Spleen (tissue), 11 donors: Measurements from ENCODE around the gene FAM83C. TPM values are rescaled to one million over a fixed set of nuclear protein-coding genes. Genes with fewer than 3 reads are reported as not detected.
A peak's percentile ranks its signal among the peaks of the same experiment; 100 is the strongest.

Experiments
- DNase-seq: peaks from one replicate; pipeline ENCODE4 v3.0.0-alpha.2; 2020
- H3K27ac ChIP-seq, 8 donors: fragments of 200-600 bp; sonication (generic) in 7 of 8; 1 replicate in 4 of 8; 2 replicates in 4 of 8; pipeline versions ENCODE4 v1.5.0 to v1.8.0; 2016 to 2021; ENCODE audit warnings: inconsistent platforms in 4 of 8, mild to moderate bottlenecking in 4 of 8, moderate library complexity in 1 of 8
- H3K27me3 ChIP-seq, 7 donors: fragments of 200-600 bp; sonication (generic) in 6 of 7; replicated peaks in 1 of 7; 1 replicate in 4 of 7; 2 replicates in 3 of 7; pipeline versions ENCODE4 v1.5.0 to v1.8.0; 2016 to 2021; ENCODE audit warnings: inconsistent platforms in 3 of 7, mild to moderate bottlenecking in 1 of 7
- H3K36me3 ChIP-seq, 6 donors: fragments of 200-600 bp; sonication (generic) in 5 of 6; 1 replicate in 4 of 6; 2 replicates in 2 of 6; pipeline versions ENCODE4 v1.5.0 to v1.8.0; 2016 to 2021; ENCODE audit warnings: inconsistent platforms in 2 of 6
- H3K4me1 ChIP-seq, 6 donors: fragments of 200-600 bp; sonication (generic) in 5 of 6; 1 replicate in 3 of 6; 2 replicates in 3 of 6; pipeline versions ENCODE4 v1.5.0 to v1.8.0; 2016 to 2021; ENCODE audit warnings: inconsistent platforms in 3 of 6
- H3K4me3 ChIP-seq, 8 donors: fragments of 200-600 bp; sonication (generic) in 7 of 8; 1 replicate in 4 of 8; 2 replicates in 4 of 8; pipeline versions ENCODE4 v1.5.0 to v1.8.0; 2016 to 2021; ENCODE audit warnings: inconsistent platforms in 4 of 8, mild to moderate bottlenecking in 4 of 8, moderate library complexity in 2 of 8
- H3K9me3 ChIP-seq, 8 donors: fragments of 200-600 bp; sonication (generic) in 7 of 8; 1 replicate in 4 of 8; 2 replicates in 4 of 8; pipeline versions ENCODE4 v1.5.0 to v1.8.0; 2016 to 2021; ENCODE audit warnings: inconsistent platforms in 4 of 8
- POLR2A ChIP-seq, 3 donors: fragments of 450-650 bp; IDR thresholded peaks; one replicate each; pipeline ENCODE4 v1.5.1; 2017; ENCODE audit warnings: antibody characterized with exemption in 3 of 3, mild to moderate bottlenecking in 1 of 3
- POLR2AphosphoS5 ChIP-seq, 3 donors: sonication (generic); formaldehyde crosslinking; IDR thresholded peaks; one replicate each; pipeline ENCODE4 v1.5.1; 2017; ENCODE audit warnings: antibody characterized with exemption in 3 of 3
- WGBS, 5 donors: extraction: QIAGEN DNeasy Blood & Tissue Kit in 3 of 5; methylation state at CpG; one replicate each; pipeline versions ENCODE4 v1.1.5 to v1.1.7; 2013 to 2018; 5-methylcytosine and 5-hydroxymethylcytosine counted together
- intact Hi-C: fragments of 100-400 bp; cut with DNase I; formaldehyde crosslinking; loops from one replicate; pipeline ENCODE4 v1.15.0; 2023; ENCODE audit warnings: low total_unique reads
- polyA plus RNA-seq, 3 donors: library from polyadenylated mRNA; stranded (reverse); fragments of 200-250 nt; gene quantifications; one replicate each; pipeline ENCODE4 v1.2.1, GENCODE V29; 2013
- total RNA-seq, 7 donors: library from RNA; depleted of rRNA in 3 of 7; stranded (reverse); fragments of >200 nt in 3 of 7; fragmentation: NEBNext Ultra II Directional in 4 of 7; extraction: Animal tissue kit (Norgen Biotek cat#: 25700) in 4 of 7; gene quantifications; one replicate each; pipeline versions ENCODE4 v1.1.0 to v1.2.1, GENCODE V29; 2016 to 2021
- TF ChIP-seq, protein P1 (sequence below), 11 experiments: fragments of 200-600 bp in 7 of 11; fragments of 450-650 bp in 4 of 11; sonication (generic) in 4 of 11; IDR thresholded peaks in 8 of 11; conservative IDR thresholded peaks in 3 of 11; 1 replicate in 7 of 11; 2 replicates in 4 of 11; pipeline versions ENCODE4 v1.4.0 to v1.8.0; 2016 to 2021; ENCODE audit warnings: antibody characterized with exemption in 11 of 11, inconsistent platforms in 4 of 11, mild to moderate bottlenecking in 1 of 11
- donor health status: healthy with polysubstance abuse.
- donor health status: DM: no; HTN: no; CAD: no; lungs with moderate emphysema.
- donor health status: DM: no; HTN: no; CAD: no.
- donor health status: Bipolar disorder and iron deficiency.
- donor health status: healthy.
- donor health status: DM: no; HTN: no; CAD: no.
- donor health status: DM: yes; HTN: yes; CAD: no.

Gene FAM83C
- total and polyA plus RNA-seq, 10 donors, result not detected

DNA sequence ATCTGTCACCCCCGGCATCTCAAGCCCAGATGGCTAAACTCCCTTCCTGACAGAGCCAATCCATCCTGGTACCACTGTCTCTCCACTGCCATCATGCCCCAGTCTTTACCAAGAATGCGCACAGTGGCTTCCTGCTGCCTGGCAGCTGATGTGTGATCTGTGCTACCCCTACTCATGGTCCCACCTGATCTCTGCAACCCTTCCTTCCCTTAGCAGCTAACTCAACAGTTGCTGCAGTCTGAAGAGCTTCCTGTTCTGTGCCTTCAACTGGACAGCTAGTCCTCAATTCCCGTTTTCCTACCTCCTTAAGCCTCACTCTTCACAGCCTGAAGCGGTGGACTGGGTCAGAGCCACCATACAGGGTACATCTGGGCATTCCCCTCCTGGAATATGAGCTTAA lies 7.6 kb upstream of the FAM83C start:
- H3K36me3 ChIP-seq, result peaks cover 0 to 18% (median 0%) of the 10 kb centered on the region in 6 donors
- intact Hi-C loops, result loop anchor here (5.0 kb wide), 1 partner anchor 148 kb away; no protein-coding TSS in a partner anchor
- DNase-seq, result peak; percentile 25

DNA sequence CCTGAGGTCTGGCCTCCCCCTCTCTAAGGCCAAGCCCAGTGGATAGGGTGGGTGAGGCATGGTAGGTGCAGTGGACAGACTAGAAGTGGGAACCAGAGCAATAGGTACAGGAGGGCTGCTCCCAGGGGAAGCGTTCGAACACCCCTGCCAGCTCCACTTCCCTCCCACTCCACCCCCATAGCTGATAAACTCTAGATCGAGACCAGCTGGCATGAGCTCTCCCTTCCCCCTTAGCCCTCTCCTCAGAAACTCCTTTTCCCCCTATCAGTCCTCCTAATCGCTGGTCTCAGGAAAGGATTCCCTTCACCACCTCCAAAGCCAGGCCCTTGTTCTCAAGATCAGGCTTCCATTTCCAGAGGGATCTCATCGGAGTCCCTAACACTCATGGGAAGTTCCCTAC lies 6.0 kb upstream of the FAM83C start:
- WGBS, 5 donors, result 62 to 84% (median 73%) methylated on average over 5 of the region's 5 CpGs
- H3K9me3 ChIP-seq, result no peaks in the 10 kb centered on the region
- H3K36me3 ChIP-seq, result peaks cover 0 to 15% (median 0%) of the 10 kb centered on the region in 6 donors
- H3K27me3 ChIP-seq, result peaks cover 0 to 36% (median 6%) of the 10 kb centered on the region in 7 donors
- H3K27ac ChIP-seq, result no peak overlapping the region
- no peak overlapping the region for H3K4me3 ChIP-seq
- TF ChIP-seq, protein P1, sequence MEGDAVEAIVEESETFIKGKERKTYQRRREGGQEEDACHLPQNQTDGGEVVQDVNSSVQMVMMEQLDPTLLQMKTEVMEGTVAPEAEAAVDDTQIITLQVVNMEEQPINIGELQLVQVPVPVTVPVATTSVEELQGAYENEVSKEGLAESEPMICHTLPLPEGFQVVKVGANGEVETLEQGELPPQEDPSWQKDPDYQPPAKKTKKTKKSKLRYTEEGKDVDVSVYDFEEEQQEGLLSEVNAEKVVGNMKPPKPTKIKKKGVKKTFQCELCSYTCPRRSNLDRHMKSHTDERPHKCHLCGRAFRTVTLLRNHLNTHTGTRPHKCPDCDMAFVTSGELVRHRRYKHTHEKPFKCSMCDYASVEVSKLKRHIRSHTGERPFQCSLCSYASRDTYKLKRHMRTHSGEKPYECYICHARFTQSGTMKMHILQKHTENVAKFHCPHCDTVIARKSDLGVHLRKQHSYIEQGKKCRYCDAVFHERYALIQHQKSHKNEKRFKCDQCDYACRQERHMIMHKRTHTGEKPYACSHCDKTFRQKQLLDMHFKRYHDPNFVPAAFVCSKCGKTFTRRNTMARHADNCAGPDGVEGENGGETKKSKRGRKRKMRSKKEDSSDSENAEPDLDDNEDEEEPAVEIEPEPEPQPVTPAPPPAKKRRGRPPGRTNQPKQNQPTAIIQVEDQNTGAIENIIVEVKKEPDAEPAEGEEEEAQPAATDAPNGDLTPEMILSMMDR (IDR thresholded peaks at IDR 0.05 in 8 of 11, conservative IDR thresholded peaks at IDR 0.05 in 3 of 11), result no peak
- TF ChIP-seq POLR2AphosphoS5 (IDR thresholded peaks at IDR 0.05) (no peak), POLR2A (IDR thresholded peaks at IDR 0.05) (no peak)
- peaks cover 0 to 9% (median 0%) of the 10 kb centered on the region in 6 donors for H3K4me1 ChIP-seq
- peak; percentile 35 for DNase-seq
- intact Hi-C loops, result no loop called here

More for the DNA sequence above, 7.6 kb upstream of the FAM83C start:
- Histone ChIP-seq H3K27ac (no peak overlapping the region), H3K4me3 (no peak overlapping the region), H3K27me3 (peaks cover 0 to 21% (median 0%) of the 10 kb centered on the region in 7 donors), H3K4me1 (peaks cover 3 to 16% (median 7%) of the 10 kb centered on the region in 6 donors), H3K9me3 (no peaks in the 10 kb centered on the region)
- TF ChIP-seq, protein P1 (IDR thresholded peaks at IDR 0.05 in 8 of 11, conservative IDR thresholded peaks at IDR 0.05 in 3 of 11), result no peak
- TF ChIP-seq POLR2AphosphoS5 (IDR thresholded peaks at IDR 0.05) (no peak), POLR2A (IDR thresholded peaks at IDR 0.05) (no peak)
- 65 to 75% (median 70%) methylated on average over 4 of the region's 4 CpGs for WGBS, 5 donors

DNA sequence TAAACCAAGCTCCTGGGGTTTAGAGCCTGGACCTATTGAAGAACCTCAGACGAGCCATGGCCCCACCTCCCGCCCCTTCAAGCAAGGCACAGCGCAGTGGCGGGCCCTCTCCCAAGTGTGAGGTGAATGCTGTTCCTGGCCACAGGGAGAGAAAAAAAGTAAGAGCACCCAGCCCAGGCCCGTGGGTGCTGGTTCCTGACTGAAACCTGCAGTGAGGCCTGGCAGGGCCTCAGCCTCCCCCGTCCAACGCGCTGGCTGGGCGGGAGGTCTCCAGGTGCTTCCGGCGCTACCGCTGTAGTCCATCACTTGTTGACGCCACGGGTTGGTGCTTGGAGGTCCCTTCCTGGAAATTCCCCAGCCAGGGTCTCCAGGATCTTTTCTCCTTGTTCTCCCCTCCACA lies 5.5 kb upstream of the FAM83C start:
- 83 to 93% (median 91%) methylated on average over 14 of the region's 14 CpGs; no CpG with 5 or more reads in 1 of the 5 donors for WGBS, 5 donors
- H3K4me3 ChIP-seq, result no peak overlapping the region
- peaks cover 0 to 41% (median 7%) of the 10 kb centered on the region in 7 donors for H3K27me3 ChIP-seq
- H3K4me1 ChIP-seq, result peaks cover 0 to 9% (median 0%) of the 10 kb centered on the region in 6 donors
- H3K9me3 ChIP-seq, result no peaks in the 10 kb centered on the region
- peak; percentile 46 for DNase-seq
- no peak overlapping the region for H3K27ac ChIP-seq
- intact Hi-C loops, result no loop called here
- H3K36me3 ChIP-seq, result peaks cover 0 to 10% (median 0%) of the 10 kb centered on the region in 6 donors
- TF ChIP-seq POLR2A (IDR thresholded peaks at IDR 0.05) (no peak), POLR2AphosphoS5 (IDR thresholded peaks at IDR 0.05) (no peak)
- TF ChIP-seq, protein P1 (IDR thresholded peaks at IDR 0.05 in 8 of 11, conservative IDR thresholded peaks at IDR 0.05 in 3 of 11), result no peak

DNA sequence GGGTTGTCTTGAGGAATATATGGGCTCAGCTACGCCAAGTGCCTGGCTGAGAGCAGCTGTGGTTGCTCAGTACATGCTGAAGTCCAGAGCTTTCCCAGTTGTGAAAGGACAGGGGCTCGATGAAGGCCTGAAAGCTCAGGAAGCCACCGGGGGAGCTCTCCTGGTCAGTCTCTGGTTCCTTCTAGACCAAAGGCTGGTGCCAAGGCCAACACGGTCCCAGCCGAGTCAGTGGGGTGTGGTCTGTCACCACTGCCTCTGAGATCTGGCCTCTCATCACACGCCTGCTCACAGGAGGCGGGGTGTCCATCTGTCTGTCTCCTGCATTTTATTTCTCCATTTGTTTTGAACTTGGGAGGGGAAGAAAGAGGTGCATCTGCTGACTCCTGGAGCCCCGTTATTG lies 4.9 kb upstream of the FAM83C start:
- peaks cover 0 to 9% (median 0%) of the 10 kb centered on the region in 6 donors for H3K4me1 ChIP-seq
- H3K36me3 ChIP-seq, result peaks cover 0 to 7% (median 0%) of the 10 kb centered on the region in 6 donors
- H3K27me3 ChIP-seq, result peaks cover 0 to 47% (median 7%) of the 10 kb centered on the region in 7 donors
- WGBS, 5 donors, result 62 to 91% (median 75%) methylated on average over 4 to 8 of the region's 8 CpGs
- H3K27ac ChIP-seq, result no peak overlapping the region
- H3K4me3 ChIP-seq, result no peak overlapping the region
- no peaks in the 10 kb centered on the region for H3K9me3 ChIP-seq
- intact Hi-C loops, result no loop called here
- TF ChIP-seq POLR2AphosphoS5 (IDR thresholded peaks at IDR 0.05), result no peak
- TF ChIP-seq, protein P1 (IDR thresholded peaks at IDR 0.05 in 8 of 11, conservative IDR thresholded peaks at IDR 0.05 in 3 of 11), result no peak
- TF ChIP-seq POLR2A (IDR thresholded peaks at IDR 0.05), result no peak
- peak; percentile 42 for DNase-seq
